Lower leg skin (tissue), 3 donors: ENCODE measurements around the gene BIRC2.

ENCODE experiments used
- POLR2A ChIP-seq, 2 donors: fragments of 450-650 bp; IDR thresholded peaks; one replicate each; pipeline ENCODE4 v1.6.1; 2016 to 2017; ENCODE audit warnings: antibody characterized with exemption in 2 of 2, mild to moderate bottlenecking in 1 of 2, moderate library complexity in 1 of 2
- TF ChIP-seq, protein P1 (sequence below), 3 donors: fragments of 450-650 bp; IDR thresholded peaks; one replicate each; pipeline ENCODE4 v1.5.1; 2016; ENCODE audit warnings: antibody characterized with exemption in 3 of 3, mild to moderate bottlenecking in 3 of 3, moderate library complexity in 2 of 3

- no peak for TF ChIP-seq POLR2A (IDR thresholded peaks at IDR 0.05)
- TF ChIP-seq, protein P1, sequence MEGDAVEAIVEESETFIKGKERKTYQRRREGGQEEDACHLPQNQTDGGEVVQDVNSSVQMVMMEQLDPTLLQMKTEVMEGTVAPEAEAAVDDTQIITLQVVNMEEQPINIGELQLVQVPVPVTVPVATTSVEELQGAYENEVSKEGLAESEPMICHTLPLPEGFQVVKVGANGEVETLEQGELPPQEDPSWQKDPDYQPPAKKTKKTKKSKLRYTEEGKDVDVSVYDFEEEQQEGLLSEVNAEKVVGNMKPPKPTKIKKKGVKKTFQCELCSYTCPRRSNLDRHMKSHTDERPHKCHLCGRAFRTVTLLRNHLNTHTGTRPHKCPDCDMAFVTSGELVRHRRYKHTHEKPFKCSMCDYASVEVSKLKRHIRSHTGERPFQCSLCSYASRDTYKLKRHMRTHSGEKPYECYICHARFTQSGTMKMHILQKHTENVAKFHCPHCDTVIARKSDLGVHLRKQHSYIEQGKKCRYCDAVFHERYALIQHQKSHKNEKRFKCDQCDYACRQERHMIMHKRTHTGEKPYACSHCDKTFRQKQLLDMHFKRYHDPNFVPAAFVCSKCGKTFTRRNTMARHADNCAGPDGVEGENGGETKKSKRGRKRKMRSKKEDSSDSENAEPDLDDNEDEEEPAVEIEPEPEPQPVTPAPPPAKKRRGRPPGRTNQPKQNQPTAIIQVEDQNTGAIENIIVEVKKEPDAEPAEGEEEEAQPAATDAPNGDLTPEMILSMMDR (IDR thresholded peaks at IDR 0.05), result no peak
Measured at GRCh38 chr11:102309621-102310541, 37.1 kb upstream of the BIRC2 start.
